WTC11 (cell line): ENCODE measurements around the gene LYSMD1. TPM values are rescaled to one million over a fixed set of nuclear protein-coding genes. Genes with fewer than 3 reads are reported as not detected.

Experiments
- ATAC-seq: fragments of 200-7000 bp; cut with Tn5 transposase; 2 replicates; pipeline ENCODE4 v1.10.0; 2021; ENCODE audit warnings: mild to moderate bottlenecking, moderate library complexity
- CTCF ChIA-PET: fragments of 300-600 bp; sonication (Branson Sonifier 250); formaldehyde crosslinking; loops from one replicate; lab custom pipeline; 2021; ENCODE audit warnings: antibody characterized with exemption; lab: Charles Lee
- POLR2A ChIA-PET: fragments of 350-600 bp; sonication (Branson Sonifier 250); formaldehyde crosslinking; loops from one replicate; lab custom pipeline; 2021; ENCODE audit warnings: antibody characterized with exemption; lab: Charles Lee
- DNase-seq: peaks from one replicate; pipeline ENCODE4 v3.0.0; 2021; ENCODE audit warnings: low spot score
- H3K27ac Mint-ChIP-seq: 2 replicates; pipeline ENCODE4 v1.8.0; 2021; ENCODE audit warnings: mixed read lengths
- H3K27me3 Mint-ChIP-seq: 2 replicates; pipeline ENCODE4 v1.8.0; 2021; ENCODE audit warnings: low read depth, mild to moderate bottlenecking, moderate library complexity, mixed read lengths
- H3K36me3 Mint-ChIP-seq: 2 replicates; pipeline ENCODE4 v1.8.0; 2021; ENCODE audit warnings: mixed read lengths
- H3K4me1 Mint-ChIP-seq: 2 replicates; pipeline ENCODE4 v1.8.0; 2022; ENCODE audit warnings: mixed read lengths
- H3K4me3 Mint-ChIP-seq: 2 replicates; pipeline ENCODE4 v1.8.0; 2021; ENCODE audit warnings: mild to moderate bottlenecking, moderate library complexity, mixed read lengths
- H3K9me3 Mint-ChIP-seq: 2 replicates; pipeline ENCODE4 v1.8.0; 2021; ENCODE audit warnings: mixed read lengths
- CREM ChIP-seq: sonication (generic); formaldehyde crosslinking; IDR thresholded peaks from 2 replicates; pipeline ENCODE4 v1.8.1; 2022; ENCODE audit warnings: mild to moderate bottlenecking, missing genetic modification reagents, moderate library complexity
- ELF4 ChIP-seq: sonication (generic); formaldehyde crosslinking; IDR thresholded peaks from 2 replicates; pipeline ENCODE4 v1.8.1; 2022; ENCODE audit warnings: low read depth, mild to moderate bottlenecking, moderate library complexity, missing genetic modification reagents
- FOXK1 ChIP-seq: sonication (generic); formaldehyde crosslinking; IDR thresholded peaks from 2 replicates; pipeline ENCODE4 v1.8.0; 2022; ENCODE audit warnings: mild to moderate bottlenecking, moderate library complexity, missing genetic modification reagents
- JUN ChIP-seq: sonication (generic); formaldehyde crosslinking; IDR thresholded peaks from 2 replicates; pipeline ENCODE4 v1.8.0; 2023; ENCODE audit warnings: mild to moderate bottlenecking, missing genetic modification reagents
- NFATC4 ChIP-seq: fragments of 250-450 bp; sonication (Bioruptor Pico); IDR thresholded peaks from 2 replicates; pipeline ENCODE4 v1.9.0; 2021; ENCODE audit warnings: mild to moderate bottlenecking
- NFYB ChIP-seq: sonication (generic); formaldehyde crosslinking; conservative IDR thresholded peaks from 2 replicates; pipeline ENCODE4 v1.8.0; 2022; ENCODE audit warnings: low read depth, missing genetic modification reagents
- RORB ChIP-seq: fragments of 250-450 bp; sonication (Bioruptor Pico); IDR thresholded peaks from 2 replicates; pipeline ENCODE4 v1.9.0; 2021; ENCODE audit warnings: mild to moderate bottlenecking
- ZBTB21 ChIP-seq: sonication (generic); formaldehyde crosslinking; IDR thresholded peaks from 2 replicates; pipeline ENCODE4 v1.8.1; 2023; ENCODE audit warnings: mild to moderate bottlenecking, missing genetic modification reagents, borderline replicate concordance
- ZNF138 ChIP-seq: sonication (generic); formaldehyde crosslinking; conservative IDR thresholded peaks from 2 replicates; pipeline ENCODE4 v1.8.1; 2022; ENCODE audit warnings: mild to moderate bottlenecking, moderate library complexity, missing genetic modification reagents
- ZNF232 ChIP-seq: sonication (generic); formaldehyde crosslinking; IDR thresholded peaks from 2 replicates; pipeline ENCODE4 v1.8.0; 2022; ENCODE audit warnings: mild to moderate bottlenecking, missing genetic modification reagents
- ZNF317 ChIP-seq: sonication (generic); formaldehyde crosslinking; IDR thresholded peaks from 2 replicates; pipeline ENCODE4 v1.8.1; 2023; ENCODE audit warnings: low read depth, mild to moderate bottlenecking, moderate library complexity, missing genetic modification reagents, borderline replicate concordance
- ZNF416 ChIP-seq: fragments of 250-450 bp; sonication (Bioruptor Pico); IDR thresholded peaks from 2 replicates; pipeline ENCODE4 v1.9.0; 2021; ENCODE audit warnings: mild to moderate bottlenecking, inconsistent platforms
- total RNA-seq: library from RNA; stranded (reverse); gene quantifications from 3 replicates; pipeline ENCODE4 v1.2.3, GENCODE V29; 2021
- TF ChIP-seq, protein P1 (sequence below): sonication (generic); formaldehyde crosslinking; IDR thresholded peaks from 2 replicates; pipeline ENCODE4 v1.8.0; 2022; ENCODE audit warnings: missing genetic modification reagents
- TF ChIP-seq, protein P2 (sequence below): fragments of 200-600 bp; IDR thresholded peaks from 2 replicates; pipeline ENCODE4 v1.8.0; 2022; ENCODE audit warnings: antibody characterized with exemption
- TF ChIP-seq, protein P3 (sequence below): sonication (generic); formaldehyde crosslinking; IDR thresholded peaks from 2 replicates; pipeline ENCODE4 v1.8.1; 2023; ENCODE audit warnings: mild to moderate bottlenecking, missing genetic modification reagents
- TF ChIP-seq, protein P4 (sequence below): sonication (generic); formaldehyde crosslinking; IDR thresholded peaks from 2 replicates; pipeline ENCODE4 v1.8.0; 2022; ENCODE audit warnings: mild to moderate bottlenecking, missing genetic modification reagents
- TF ChIP-seq, protein P5 (sequence below): fragments of 250-450 bp; sonication (Bioruptor Pico); IDR thresholded peaks from 2 replicates; pipeline ENCODE4 v2.1.2; 2022; ENCODE audit warnings: mild to moderate bottlenecking, moderate library complexity

LYSMD1 gene
- total RNA-seq, 1 experiment from 2014 or later = 7.8 TPM

DNA sequence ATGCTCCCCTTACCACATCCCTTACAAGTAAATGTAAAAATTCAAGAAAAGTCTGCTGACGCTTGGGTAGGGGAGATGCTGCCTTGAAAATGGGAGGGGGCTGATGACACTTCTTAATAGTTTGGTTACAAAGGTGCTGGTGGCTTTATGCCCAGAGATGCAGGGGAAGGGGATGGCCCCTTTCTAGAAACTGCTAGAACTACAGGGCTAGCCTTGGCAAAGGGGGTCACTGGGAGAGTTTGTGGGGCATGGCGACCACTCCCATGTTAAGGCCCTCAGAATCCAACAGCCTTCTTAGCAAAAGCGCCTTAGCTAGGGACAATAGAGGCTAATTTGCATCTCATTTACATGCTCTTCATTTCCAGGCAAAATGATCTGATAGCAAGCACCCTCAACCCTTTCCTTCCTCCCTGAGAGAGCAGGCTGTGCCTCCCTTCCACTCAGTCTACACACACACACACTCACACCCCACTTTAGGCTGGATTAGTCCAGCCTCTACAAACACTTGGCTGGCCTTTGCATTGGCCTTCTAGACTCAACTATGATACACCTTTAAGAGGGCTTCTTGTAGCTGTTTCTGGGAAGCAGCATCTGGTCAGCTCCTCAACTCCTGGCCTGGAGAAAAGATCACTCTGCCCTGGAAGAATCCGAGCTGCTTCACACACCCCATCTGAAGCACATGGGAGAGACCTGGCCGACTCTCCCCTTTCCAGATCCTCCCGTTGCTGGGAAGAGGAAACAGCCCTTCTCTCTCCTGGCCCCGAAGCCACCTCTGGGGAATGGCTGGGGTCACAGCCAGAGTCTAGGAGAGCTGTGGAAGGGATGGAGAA is 21.0 kb downstream of the LYSMD1 start:
- Mint-ChIP-seq H3K36me3 (no peaks in the 10 kb centered on the region), H3K27ac (no peak overlapping the region), H3K27me3 (peaks cover 42% of the 10 kb centered on the region), H3K4me1 (peaks cover 38% of the 10 kb centered on the region), H3K9me3 (no peaks in the 10 kb centered on the region), H3K4me3 (peak overlapping the region; percentile 93)
- ChIA-PET POLR2A (interaction anchor here (0.7 to 2.5 kb wide), 5 partner anchors 9 to 137 kb away, joined by 3 to 11 read pairs (median 3); partner anchors contain the start of gene ZNF687), CTCF (interaction anchor here (1.0 to 4.5 kb wide), 7 partner anchors 10 to 97 kb away, joined by 3 to 63 read pairs (median 24); partner anchors contain the start of genes C1orf56, GABPB2 and TNFAIP8L2)
- TF ChIP-seq ZNF232 (CRISPR knock-in tag) = no peak
- TF ChIP-seq ZNF317 = no peak
- TF ChIP-seq, protein P1, sequence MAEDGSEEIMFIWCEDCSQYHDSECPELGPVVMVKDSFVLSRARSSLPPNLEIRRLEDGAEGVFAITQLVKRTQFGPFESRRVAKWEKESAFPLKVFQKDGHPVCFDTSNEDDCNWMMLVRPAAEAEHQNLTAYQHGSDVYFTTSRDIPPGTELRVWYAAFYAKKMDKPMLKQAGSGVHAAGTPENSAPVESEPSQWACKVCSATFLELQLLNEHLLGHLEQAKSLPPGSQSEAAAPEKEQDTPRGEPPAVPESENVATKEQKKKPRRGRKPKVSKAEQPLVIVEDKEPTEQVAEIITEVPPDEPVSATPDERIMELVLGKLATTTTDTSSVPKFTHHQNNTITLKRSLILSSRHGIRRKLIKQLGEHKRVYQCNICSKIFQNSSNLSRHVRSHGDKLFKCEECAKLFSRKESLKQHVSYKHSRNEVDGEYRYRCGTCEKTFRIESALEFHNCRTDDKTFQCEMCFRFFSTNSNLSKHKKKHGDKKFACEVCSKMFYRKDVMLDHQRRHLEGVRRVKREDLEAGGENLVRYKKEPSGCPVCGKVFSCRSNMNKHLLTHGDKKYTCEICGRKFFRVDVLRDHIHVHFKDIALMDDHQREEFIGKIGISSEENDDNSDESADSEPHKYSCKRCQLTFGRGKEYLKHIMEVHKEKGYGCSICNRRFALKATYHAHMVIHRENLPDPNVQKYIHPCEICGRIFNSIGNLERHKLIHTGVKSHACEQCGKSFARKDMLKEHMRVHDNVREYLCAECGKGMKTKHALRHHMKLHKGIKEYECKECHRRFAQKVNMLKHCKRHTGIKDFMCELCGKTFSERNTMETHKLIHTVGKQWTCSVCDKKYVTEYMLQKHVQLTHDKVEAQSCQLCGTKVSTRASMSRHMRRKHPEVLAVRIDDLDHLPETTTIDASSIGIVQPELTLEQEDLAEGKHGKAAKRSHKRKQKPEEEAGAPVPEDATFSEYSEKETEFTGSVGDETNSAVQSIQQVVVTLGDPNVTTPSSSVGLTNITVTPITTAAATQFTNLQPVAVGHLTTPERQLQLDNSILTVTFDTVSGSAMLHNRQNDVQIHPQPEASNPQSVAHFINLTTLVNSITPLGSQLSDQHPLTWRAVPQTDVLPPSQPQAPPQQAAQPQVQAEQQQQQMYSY (CRISPR knock-in tag) = no peak
- TF ChIP-seq, protein P2, sequence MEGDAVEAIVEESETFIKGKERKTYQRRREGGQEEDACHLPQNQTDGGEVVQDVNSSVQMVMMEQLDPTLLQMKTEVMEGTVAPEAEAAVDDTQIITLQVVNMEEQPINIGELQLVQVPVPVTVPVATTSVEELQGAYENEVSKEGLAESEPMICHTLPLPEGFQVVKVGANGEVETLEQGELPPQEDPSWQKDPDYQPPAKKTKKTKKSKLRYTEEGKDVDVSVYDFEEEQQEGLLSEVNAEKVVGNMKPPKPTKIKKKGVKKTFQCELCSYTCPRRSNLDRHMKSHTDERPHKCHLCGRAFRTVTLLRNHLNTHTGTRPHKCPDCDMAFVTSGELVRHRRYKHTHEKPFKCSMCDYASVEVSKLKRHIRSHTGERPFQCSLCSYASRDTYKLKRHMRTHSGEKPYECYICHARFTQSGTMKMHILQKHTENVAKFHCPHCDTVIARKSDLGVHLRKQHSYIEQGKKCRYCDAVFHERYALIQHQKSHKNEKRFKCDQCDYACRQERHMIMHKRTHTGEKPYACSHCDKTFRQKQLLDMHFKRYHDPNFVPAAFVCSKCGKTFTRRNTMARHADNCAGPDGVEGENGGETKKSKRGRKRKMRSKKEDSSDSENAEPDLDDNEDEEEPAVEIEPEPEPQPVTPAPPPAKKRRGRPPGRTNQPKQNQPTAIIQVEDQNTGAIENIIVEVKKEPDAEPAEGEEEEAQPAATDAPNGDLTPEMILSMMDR = no peak
- ATAC-seq (peak; percentile 2; the same call in 1 of the 2 replicates), DNase-seq (no peak)

DNA sequence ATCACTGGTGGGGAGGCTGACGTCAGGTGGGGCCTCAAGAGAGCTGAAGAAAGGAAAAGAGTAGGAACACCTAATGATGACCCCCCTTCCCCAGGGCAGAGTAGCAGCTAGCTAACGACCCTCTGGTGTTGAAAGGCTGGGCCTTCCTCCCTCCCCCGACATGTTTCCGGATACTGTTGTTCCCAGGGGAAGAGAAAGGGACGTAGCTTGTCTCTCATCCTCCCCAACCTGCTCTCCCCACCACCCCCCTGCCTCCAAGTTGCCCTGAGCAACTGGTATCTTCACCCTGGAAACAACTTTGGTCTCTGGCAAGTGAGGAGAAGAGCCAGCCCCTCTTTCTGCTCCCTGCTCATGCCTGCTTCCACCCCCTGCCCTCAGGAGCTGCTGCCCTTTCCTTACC is 21.7 kb downstream of the LYSMD1 start:
- Mint-ChIP-seq H3K27ac (peak overlapping the region; percentile 45; the same call in 1 of the 2 replicates), H3K4me3 (peak overlapping the region; percentile 93)
- CTCF ChIA-PET = interaction anchor here (1.0 to 4.5 kb wide), 8 partner anchors 9 to 96 kb away, joined by 3 to 63 read pairs (median 24); partner anchors contain the start of genes C1orf56, GABPB2, LYSMD1 and TNFAIP8L2

More for the DNA sequence above, 21.7 kb downstream of the LYSMD1 start:
- DNase-seq (no peak), ATAC-seq (no peak)
- no peaks in the 10 kb centered on the region for H3K9me3 Mint-ChIP-seq
- H3K27me3 Mint-ChIP-seq = peaks cover 40% of the 10 kb centered on the region
- POLR2A ChIA-PET = interaction anchor here (0.7 to 2.5 kb wide), 3 partner anchors 8 to 13 kb away, joined by 3 to 11 read pairs (median 4); no protein-coding TSS in a partner anchor
- peaks cover 38% of the 10 kb centered on the region for H3K4me1 Mint-ChIP-seq
- no peaks in the 10 kb centered on the region for H3K36me3 Mint-ChIP-seq
- TF ChIP-seq, protein P1 (CRISPR knock-in tag) = no peak
- TF ChIP-seq ZNF317 = no peak
- no peak for TF ChIP-seq JUN (CRISPR knock-in tag)
- TF ChIP-seq NFATC4 (CRISPR knock-in tag) = no peak
- TF ChIP-seq, protein P3, sequence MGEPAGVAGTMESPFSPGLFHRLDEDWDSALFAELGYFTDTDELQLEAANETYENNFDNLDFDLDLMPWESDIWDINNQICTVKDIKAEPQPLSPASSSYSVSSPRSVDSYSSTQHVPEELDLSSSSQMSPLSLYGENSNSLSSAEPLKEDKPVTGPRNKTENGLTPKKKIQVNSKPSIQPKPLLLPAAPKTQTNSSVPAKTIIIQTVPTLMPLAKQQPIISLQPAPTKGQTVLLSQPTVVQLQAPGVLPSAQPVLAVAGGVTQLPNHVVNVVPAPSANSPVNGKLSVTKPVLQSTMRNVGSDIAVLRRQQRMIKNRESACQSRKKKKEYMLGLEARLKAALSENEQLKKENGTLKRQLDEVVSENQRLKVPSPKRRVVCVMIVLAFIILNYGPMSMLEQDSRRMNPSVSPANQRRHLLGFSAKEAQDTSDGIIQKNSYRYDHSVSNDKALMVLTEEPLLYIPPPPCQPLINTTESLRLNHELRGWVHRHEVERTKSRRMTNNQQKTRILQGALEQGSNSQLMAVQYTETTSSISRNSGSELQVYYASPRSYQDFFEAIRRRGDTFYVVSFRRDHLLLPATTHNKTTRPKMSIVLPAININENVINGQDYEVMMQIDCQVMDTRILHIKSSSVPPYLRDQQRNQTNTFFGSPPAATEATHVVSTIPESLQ (CRISPR knock-in tag) = no peak
- TF ChIP-seq CREM (CRISPR knock-in tag) = no peak
- TF ChIP-seq RORB = no peak
- TF ChIP-seq, protein P4, sequence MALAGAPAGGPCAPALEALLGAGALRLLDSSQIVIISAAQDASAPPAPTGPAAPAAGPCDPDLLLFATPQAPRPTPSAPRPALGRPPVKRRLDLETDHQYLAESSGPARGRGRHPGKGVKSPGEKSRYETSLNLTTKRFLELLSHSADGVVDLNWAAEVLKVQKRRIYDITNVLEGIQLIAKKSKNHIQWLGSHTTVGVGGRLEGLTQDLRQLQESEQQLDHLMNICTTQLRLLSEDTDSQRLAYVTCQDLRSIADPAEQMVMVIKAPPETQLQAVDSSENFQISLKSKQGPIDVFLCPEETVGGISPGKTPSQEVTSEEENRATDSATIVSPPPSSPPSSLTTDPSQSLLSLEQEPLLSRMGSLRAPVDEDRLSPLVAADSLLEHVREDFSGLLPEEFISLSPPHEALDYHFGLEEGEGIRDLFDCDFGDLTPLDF (CRISPR knock-in tag) = no peak
- no peak for TF ChIP-seq FOXK1
- no peak for TF ChIP-seq ZNF416
- no peak for TF ChIP-seq ZBTB21 (CRISPR knock-in tag)
- TF ChIP-seq, protein P5, sequence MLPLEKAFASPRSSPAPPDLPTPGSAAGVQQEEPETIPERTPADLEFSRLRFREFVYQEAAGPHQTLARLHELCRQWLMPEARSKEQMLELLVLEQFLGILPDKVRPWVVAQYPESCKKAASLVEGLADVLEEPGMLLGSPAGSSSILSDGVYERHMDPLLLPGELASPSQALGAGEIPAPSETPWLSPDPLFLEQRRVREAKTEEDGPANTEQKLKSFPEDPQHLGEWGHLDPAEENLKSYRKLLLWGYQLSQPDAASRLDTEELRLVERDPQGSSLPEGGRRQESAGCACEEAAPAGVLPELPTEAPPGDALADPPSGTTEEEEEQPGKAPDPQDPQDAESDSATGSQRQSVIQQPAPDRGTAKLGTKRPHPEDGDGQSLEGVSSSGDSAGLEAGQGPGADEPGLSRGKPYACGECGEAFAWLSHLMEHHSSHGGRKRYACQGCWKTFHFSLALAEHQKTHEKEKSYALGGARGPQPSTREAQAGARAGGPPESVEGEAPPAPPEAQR (CRISPR knock-in tag) = no peak
- no peak for TF ChIP-seq ELF4 (CRISPR knock-in tag)
- TF ChIP-seq ZNF138 = no peak
- TF ChIP-seq NFYB (CRISPR knock-in tag) = no peak
